HEK293 (cell line): ENCODE data around the gene GRIA1.

Source experiments
- CTCF ChIA-PET: fragments of 350-600 bp; formaldehyde crosslinking; extraction: SDS; loops from one replicate; lab custom pipeline; 2021; ENCODE audit warnings: antibody characterized with exemption; lab: Yijun Ruan, JAX
- POLR2A ChIA-PET: fragments of 300-600 bp; formaldehyde crosslinking; extraction: SDS; loops from one replicate; lab custom pipeline; 2020; ENCODE audit warnings: antibody characterized with exemption, inconsistent platforms; lab: Yijun Ruan, JAX
- H3K27ac ChIP-seq: fragments of 200-500 bp; sonication (Bioruptor generic); 2 replicates; pipeline ENCODE4 v1.5.1; 2014; ENCODE audit warnings: low read depth, low read length, control low read depth, inconsistent platforms; ENCODE audit errors: extremely low read depth
- H3K36me3 ChIP-seq, 2 experiments: fragments of 200-500 bp in 1 of 2; sonication (Bioruptor generic) in 1 of 2; 1 replicate in 1 of 2; 2 replicates in 1 of 2; pipeline ENCODE4 v1.5.1; 2014 to 2017; ENCODE audit warnings: inconsistent platforms in 2 of 2, low read length in 2 of 2; ENCODE audit not compliant: control insufficient read depth in 2 of 2, insufficient read depth in 1 of 2
- H3K4me1 ChIP-seq: fragments of 200-500 bp; sonication (Bioruptor generic); 2 replicates; pipeline ENCODE4 v1.5.1; 2014; ENCODE audit warnings: mild to moderate bottlenecking, low read length, inconsistent platforms; ENCODE audit not compliant: control insufficient read depth, insufficient read depth
- H3K4me3 ChIP-seq: 2 replicates; pipeline ENCODE4 v1.5.1; 2011; ENCODE audit warnings: low read depth, mild to moderate bottlenecking, control low read depth, low read length, moderate library complexity
- H3K9me3 ChIP-seq: fragments of 200-500 bp; sonication (Bioruptor generic); 2 replicates; pipeline ENCODE4 v1.5.1; 2014; ENCODE audit warnings: low read depth, low read length, inconsistent platforms; ENCODE audit not compliant: control insufficient read depth, insufficient read depth
- BCL11A ChIP-seq: fragments of 450-650 bp; formaldehyde crosslinking; IDR thresholded peaks from 2 replicates; pipeline ENCODE4 v1.5.1; 2016; ENCODE audit warnings: low read depth, missing biosample characterization, missing genetic modification characterization
- BCL11B ChIP-seq: fragments of 450-650 bp; formaldehyde crosslinking; IDR thresholded peaks from 2 replicates; pipeline ENCODE4 v1.5.1; 2016; ENCODE audit warnings: low read depth, missing biosample characterization, missing genetic modification characterization
- GLI4 ChIP-seq: fragments of 450-650 bp; formaldehyde crosslinking; IDR thresholded peaks from 2 replicates; pipeline ENCODE4 v1.5.1; 2016; ENCODE audit warnings: missing biosample characterization, missing genetic modification characterization
- KLF10 ChIP-seq: fragments of 450-650 bp; IDR thresholded peaks from 2 replicates; pipeline ENCODE4 v1.5.1; 2018; ENCODE audit warnings: missing biosample characterization, mild to moderate bottlenecking, missing genetic modification characterization
- MYNN ChIP-seq: fragments of 450-650 bp; formaldehyde crosslinking; IDR thresholded peaks from 2 replicates; pipeline ENCODE4 v1.5.1; 2016; ENCODE audit warnings: missing biosample characterization, missing genetic modification characterization, borderline replicate concordance
- TCF7L2 ChIP-seq: IDR thresholded peaks from 2 replicates; pipeline ENCODE4 v1.6.1; 2011; ENCODE audit warnings: low read depth, mild to moderate bottlenecking, inconsistent platforms, low read length, moderate library complexity, borderline replicate concordance
- ZBTB17 ChIP-seq: fragments of 450-650 bp; formaldehyde crosslinking; IDR thresholded peaks from 2 replicates; pipeline ENCODE4 v1.5.1; 2016; ENCODE audit warnings: missing biosample characterization, missing genetic modification characterization
- ZIC2 ChIP-seq: fragments of 450-650 bp; formaldehyde crosslinking; IDR thresholded peaks from 2 replicates; pipeline ENCODE4 v1.5.1; 2016; ENCODE audit warnings: missing biosample characterization, missing genetic modification characterization
- ZNF175 ChIP-seq: fragments of 450-650 bp; formaldehyde crosslinking; IDR thresholded peaks from 2 replicates; pipeline ENCODE4 v1.5.1; 2016; ENCODE audit warnings: missing biosample characterization, missing genetic modification characterization
- ZNF202 ChIP-seq: fragments of 450-650 bp; formaldehyde crosslinking; IDR thresholded peaks from 2 replicates; pipeline ENCODE4 v1.5.1; 2016; ENCODE audit warnings: missing biosample characterization, missing genetic modification characterization, borderline replicate concordance
- ZNF239 ChIP-seq: fragments of 450-650 bp; formaldehyde crosslinking; IDR thresholded peaks from 2 replicates; pipeline ENCODE4 v1.5.1; 2016; ENCODE audit warnings: missing biosample characterization, missing genetic modification characterization
- ZNF248 ChIP-seq: fragments of 450-650 bp; formaldehyde crosslinking; IDR thresholded peaks from 2 replicates; pipeline ENCODE4 v1.5.1; 2017; ENCODE audit warnings: missing biosample characterization, missing genetic modification characterization
- ZNF292 ChIP-seq: fragments of 450-650 bp; formaldehyde crosslinking; IDR thresholded peaks from 2 replicates; pipeline ENCODE4 v1.5.1; 2016; ENCODE audit warnings: low read depth, missing biosample characterization, missing genetic modification characterization, borderline replicate concordance
- ZNF302 ChIP-seq: fragments of 450-650 bp; formaldehyde crosslinking; IDR thresholded peaks from 2 replicates; pipeline ENCODE4 v1.5.1; 2016; ENCODE audit warnings: missing biosample characterization, missing genetic modification characterization, low read depth
- ZNF501 ChIP-seq: fragments of 450-650 bp; formaldehyde crosslinking; IDR thresholded peaks from 2 replicates; pipeline ENCODE4 v1.5.1; 2016; ENCODE audit warnings: missing biosample characterization, missing genetic modification characterization
- ZNF514 ChIP-seq: fragments of 450-650 bp; formaldehyde crosslinking; IDR thresholded peaks from 2 replicates; pipeline ENCODE4 v1.5.1; 2016; ENCODE audit warnings: missing biosample characterization, missing genetic modification characterization
- ZNF521 ChIP-seq: fragments of 450-650 bp; formaldehyde crosslinking; IDR thresholded peaks from 2 replicates; pipeline ENCODE4 v1.5.1; 2017; ENCODE audit warnings: missing biosample characterization, mild to moderate bottlenecking, missing genetic modification characterization
- ZNF529 ChIP-seq: fragments of 450-650 bp; formaldehyde crosslinking; IDR thresholded peaks from 2 replicates; pipeline ENCODE4 v1.5.1; 2017; ENCODE audit warnings: missing genetic modification characterization, missing biosample characterization; ENCODE audit not compliant: insufficient replicate concordance
- ZNF660 ChIP-seq: fragments of 450-650 bp; IDR thresholded peaks from 2 replicates; pipeline ENCODE4 v1.5.1; 2018; ENCODE audit warnings: missing biosample characterization, mild to moderate bottlenecking, missing genetic modification characterization
- ZNF677 ChIP-seq: fragments of 450-650 bp; IDR thresholded peaks from 2 replicates; pipeline ENCODE4 v1.5.0; 2018; ENCODE audit warnings: missing biosample characterization, mild to moderate bottlenecking, missing genetic modification characterization, moderate library complexity
- ZNF776 ChIP-seq: fragments of 450-650 bp; formaldehyde crosslinking; IDR thresholded peaks from 2 replicates; pipeline ENCODE4 v1.5.0; 2017; ENCODE audit warnings: missing biosample characterization, missing genetic modification characterization, borderline replicate concordance
- ZNF777 ChIP-seq: fragments of 450-650 bp; formaldehyde crosslinking; IDR thresholded peaks from 2 replicates; pipeline ENCODE4 v1.5.1; 2017; ENCODE audit warnings: missing biosample characterization, missing genetic modification characterization, borderline replicate concordance
- ZNF792 ChIP-seq: fragments of 450-650 bp; formaldehyde crosslinking; IDR thresholded peaks from 2 replicates; pipeline ENCODE4 v1.5.1; 2016; ENCODE audit warnings: missing biosample characterization, missing genetic modification characterization
- ZNF837 ChIP-seq: fragments of 450-650 bp; formaldehyde crosslinking; IDR thresholded peaks from 2 replicates; pipeline ENCODE4 v1.5.1; 2016; ENCODE audit warnings: missing biosample characterization, missing genetic modification characterization
- ZSCAN30 ChIP-seq: fragments of 450-650 bp; IDR thresholded peaks from 2 replicates; pipeline ENCODE4 v1.5.1; 2018; ENCODE audit warnings: missing biosample characterization, mild to moderate bottlenecking, missing genetic modification characterization, moderate library complexity
- TF ChIP-seq, protein P1 (sequence below): fragments of 450-650 bp; formaldehyde crosslinking; IDR thresholded peaks from 2 replicates; pipeline ENCODE4 v1.5.1; 2016; ENCODE audit warnings: missing biosample characterization, missing genetic modification characterization
- TF ChIP-seq, protein P2 (sequence below): fragments of 450-650 bp; formaldehyde crosslinking; IDR thresholded peaks from 2 replicates; pipeline ENCODE4 v1.5.1; 2016; ENCODE audit warnings: missing biosample characterization, missing genetic modification characterization

The GRIA1 gene

DNA sequence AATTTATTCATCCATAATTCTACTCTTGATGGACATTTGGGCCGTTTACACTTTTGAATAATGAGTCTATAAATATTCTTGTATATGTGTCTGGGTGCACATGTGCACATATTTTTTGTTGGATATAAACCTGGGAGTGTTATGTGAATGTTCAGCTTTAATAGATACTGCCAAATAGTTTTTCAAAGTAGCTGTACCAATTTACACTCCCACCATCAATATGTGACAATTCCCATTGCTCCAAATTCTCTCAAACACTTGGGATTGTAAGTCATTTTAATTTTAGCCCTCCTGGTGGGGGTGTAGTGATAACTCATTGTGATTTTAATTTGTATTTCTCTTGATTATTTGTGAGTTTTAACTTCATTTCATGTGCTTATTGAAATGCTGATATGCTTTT lies 114.9 kb downstream of the GRIA1 start:
- Histone ChIP-seq H3K36me3 (no peaks in the 10 kb centered on the region), H3K9me3 (no peaks in the 10 kb centered on the region), H3K4me3 (no peak overlapping the region), H3K27ac (no peak overlapping the region), H3K4me1 (no peaks in the 10 kb centered on the region)
- TF ChIP-seq ZNF514 (tag by site-specific recombination) (no peak), ZNF837 (tag by site-specific recombination) (no peak), ZNF175 (tag by site-specific recombination) (no peak), ZNF660 (no peak), TCF7L2 (no peak), ZNF292 (tag by site-specific recombination) (no peak), ZNF501 (tag by site-specific recombination) (no peak), ZBTB17 (tag by site-specific recombination) (no peak), BCL11B (tag by site-specific recombination) (no peak), ZNF248 (tag by site-specific recombination) (no peak), GLI4 (tag by site-specific recombination) (no peak)
- CTCF ChIA-PET: no interaction called here
- POLR2A ChIA-PET: no interaction called here

GRCh38 chr5:153610009-153610408 lies 119.5 kb downstream of the GRIA1 start:
- ChIA-PET CTCF (no interaction called here), POLR2A (no interaction called here)
- Histone ChIP-seq H3K27ac (no peak overlapping the region), H3K9me3 (no peaks in the 10 kb centered on the region), H3K36me3 (no peaks in the 10 kb centered on the region), H3K4me3 (no peak overlapping the region), H3K4me1 (no peaks in the 10 kb centered on the region)
- TF ChIP-seq BCL11A (tag by site-specific recombination): no peak
- TF ChIP-seq, protein P1, sequence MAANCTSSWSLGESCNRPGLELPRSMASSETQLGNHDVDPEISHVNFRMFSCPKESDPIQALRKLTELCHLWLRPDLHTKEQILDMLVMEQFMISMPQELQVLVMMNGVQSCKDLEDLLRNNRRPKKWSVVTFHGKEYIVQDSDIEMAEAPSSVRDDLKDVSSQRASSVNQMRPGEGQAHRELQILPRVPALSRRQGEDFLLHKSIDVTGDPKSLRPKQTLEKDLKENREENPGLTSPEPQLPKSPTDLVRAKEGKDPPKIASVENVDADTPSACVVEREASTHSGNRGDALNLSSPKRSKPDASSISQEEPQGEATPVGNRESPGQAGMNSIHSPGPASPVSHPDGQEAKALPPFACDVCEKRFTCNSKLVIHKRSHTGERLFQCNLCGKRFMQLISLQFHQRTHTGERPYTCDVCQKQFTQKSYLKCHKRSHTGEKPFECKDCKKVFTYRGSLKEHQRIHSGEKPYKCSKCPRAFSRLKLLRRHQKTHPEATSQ (tag by site-specific recombination): no peak
- TF ChIP-seq ZIC2 (tag by site-specific recombination): no peak
- no peak for TF ChIP-seq ZNF777 (tag by site-specific recombination)
- TF ChIP-seq ZNF239: no peak
- no peak for TF ChIP-seq MYNN
- no peak for TF ChIP-seq ZNF776 (tag by site-specific recombination)
- TF ChIP-seq ZNF521 (tag by site-specific recombination): no peak
- TF ChIP-seq ZNF792 (tag by site-specific recombination): no peak
- no peak for TF ChIP-seq ZNF529 (tag by site-specific recombination)
- TF ChIP-seq KLF10 (tag by site-specific recombination): no peak

DNA sequence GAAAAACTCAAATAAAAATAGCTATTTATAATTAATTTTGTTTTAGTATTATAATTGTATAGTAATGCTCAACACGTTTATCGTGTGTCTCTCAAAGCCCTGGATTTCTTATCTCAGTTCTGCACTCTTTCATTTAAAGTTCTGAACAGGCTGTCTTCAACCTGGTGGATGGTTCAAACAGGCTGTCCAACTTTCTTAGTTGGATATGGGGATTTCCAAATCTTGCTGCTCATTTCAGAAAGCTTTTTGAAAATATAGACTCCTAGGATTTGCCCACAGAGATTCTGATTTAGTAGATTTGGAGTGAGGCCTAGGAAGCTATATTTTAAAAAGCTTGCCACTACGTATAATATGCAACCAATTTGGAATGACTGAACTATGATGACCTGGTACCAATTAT lies 120.3 kb downstream of the GRIA1 start:
- H3K9me3 ChIP-seq: no peaks in the 10 kb centered on the region
- TF ChIP-seq ZSCAN30 (tag by site-specific recombination) (no peak), ZNF677 (tag by site-specific recombination) (no peak), ZNF302 (tag by site-specific recombination) (no peak), ZNF501 (tag by site-specific recombination) (no peak), ZNF202 (tag by site-specific recombination) (no peak)
- TF ChIP-seq, protein P2, sequence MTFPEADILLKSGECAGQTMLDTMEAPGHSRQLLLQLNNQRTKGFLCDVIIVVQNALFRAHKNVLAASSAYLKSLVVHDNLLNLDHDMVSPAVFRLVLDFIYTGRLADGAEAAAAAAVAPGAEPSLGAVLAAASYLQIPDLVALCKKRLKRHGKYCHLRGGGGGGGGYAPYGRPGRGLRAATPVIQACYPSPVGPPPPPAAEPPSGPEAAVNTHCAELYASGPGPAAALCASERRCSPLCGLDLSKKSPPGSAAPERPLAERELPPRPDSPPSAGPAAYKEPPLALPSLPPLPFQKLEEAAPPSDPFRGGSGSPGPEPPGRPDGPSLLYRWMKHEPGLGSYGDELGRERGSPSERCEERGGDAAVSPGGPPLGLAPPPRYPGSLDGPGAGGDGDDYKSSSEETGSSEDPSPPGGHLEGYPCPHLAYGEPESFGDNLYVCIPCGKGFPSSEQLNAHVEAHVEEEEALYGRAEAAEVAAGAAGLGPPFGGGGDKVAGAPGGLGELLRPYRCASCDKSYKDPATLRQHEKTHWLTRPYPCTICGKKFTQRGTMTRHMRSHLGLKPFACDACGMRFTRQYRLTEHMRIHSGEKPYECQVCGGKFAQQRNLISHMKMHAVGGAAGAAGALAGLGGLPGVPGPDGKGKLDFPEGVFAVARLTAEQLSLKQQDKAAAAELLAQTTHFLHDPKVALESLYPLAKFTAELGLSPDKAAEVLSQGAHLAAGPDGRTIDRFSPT: no peak
- H3K4me3 ChIP-seq: no peak overlapping the region
- H3K36me3 ChIP-seq: no peaks in the 10 kb centered on the region
- no peak overlapping the region for H3K27ac ChIP-seq
- CTCF ChIA-PET: no interaction called here
- POLR2A ChIA-PET: no interaction called here
- H3K4me1 ChIP-seq: no peaks in the 10 kb centered on the region
